ENCODE results near the gene LYRM7. TPM values are rescaled to one million over a fixed set of nuclear protein-coding genes. Genes with fewer than 3 reads are reported as not detected.

LYRM7 gene
- total RNA-seq, 4 donors from 2014 or later: 5.3 to 9.1 (median 8.1) TPM

DNA sequence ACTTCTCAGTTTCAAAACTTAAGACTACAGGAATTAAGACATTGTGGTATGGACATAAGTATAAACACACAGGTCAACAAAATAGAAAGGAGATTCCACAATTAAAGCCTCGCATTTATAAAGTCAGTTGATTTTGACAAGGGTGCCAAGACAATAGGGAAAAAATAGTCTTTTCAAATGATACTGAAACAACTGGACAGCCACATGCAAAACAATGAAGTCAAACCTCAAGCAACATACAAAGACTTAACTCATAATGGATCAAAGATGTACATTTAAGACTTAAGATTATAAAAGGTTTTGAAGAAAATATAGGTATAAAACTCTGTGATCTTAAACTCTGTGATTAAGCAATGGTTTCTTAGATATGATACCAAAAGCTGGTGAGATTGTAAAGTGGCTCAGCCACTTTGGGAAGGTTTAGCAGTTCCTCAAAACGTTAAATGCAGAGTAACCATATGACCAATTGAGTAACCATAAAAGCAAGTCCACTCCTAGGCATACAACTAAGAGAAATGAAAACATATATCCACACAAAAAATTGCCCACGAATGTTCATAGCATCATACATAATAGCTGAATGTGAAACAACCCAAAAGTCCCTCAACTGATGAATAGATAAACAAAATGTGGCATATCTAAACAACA lies 27.6 kb upstream of the LYRM7 start:
- H3K4me1 ChIP-seq: no peaks in the 10 kb centered on the region
- H3K4me3 ChIP-seq: no peak overlapping the region
- no peak overlapping the region for H3K27ac ChIP-seq (replicated peaks in 1 of 4)
- intact Hi-C loops (cut with DNase I): no loop called here
- WGBS: 58% methylated on average over 3 of the region's 3 CpGs
- no peak for TF ChIP-seq EP300 (IDR thresholded peaks at IDR 0.05)
- TF ChIP-seq, protein P1, sequence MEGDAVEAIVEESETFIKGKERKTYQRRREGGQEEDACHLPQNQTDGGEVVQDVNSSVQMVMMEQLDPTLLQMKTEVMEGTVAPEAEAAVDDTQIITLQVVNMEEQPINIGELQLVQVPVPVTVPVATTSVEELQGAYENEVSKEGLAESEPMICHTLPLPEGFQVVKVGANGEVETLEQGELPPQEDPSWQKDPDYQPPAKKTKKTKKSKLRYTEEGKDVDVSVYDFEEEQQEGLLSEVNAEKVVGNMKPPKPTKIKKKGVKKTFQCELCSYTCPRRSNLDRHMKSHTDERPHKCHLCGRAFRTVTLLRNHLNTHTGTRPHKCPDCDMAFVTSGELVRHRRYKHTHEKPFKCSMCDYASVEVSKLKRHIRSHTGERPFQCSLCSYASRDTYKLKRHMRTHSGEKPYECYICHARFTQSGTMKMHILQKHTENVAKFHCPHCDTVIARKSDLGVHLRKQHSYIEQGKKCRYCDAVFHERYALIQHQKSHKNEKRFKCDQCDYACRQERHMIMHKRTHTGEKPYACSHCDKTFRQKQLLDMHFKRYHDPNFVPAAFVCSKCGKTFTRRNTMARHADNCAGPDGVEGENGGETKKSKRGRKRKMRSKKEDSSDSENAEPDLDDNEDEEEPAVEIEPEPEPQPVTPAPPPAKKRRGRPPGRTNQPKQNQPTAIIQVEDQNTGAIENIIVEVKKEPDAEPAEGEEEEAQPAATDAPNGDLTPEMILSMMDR (IDR thresholded peaks at IDR 0.05): no peak
- H3K27me3 ChIP-seq: no peaks in the 10 kb centered on the region
- no peaks in the 10 kb centered on the region for H3K9me3 ChIP-seq
- no peaks in the 10 kb centered on the region for H3K36me3 ChIP-seq
- DNase-seq (ENCODE audit: extremely low spot score): no peak

- Histone ChIP-seq H3K4me1 (no peaks in the 10 kb centered on the region), H3K9me3 (no peaks in the 10 kb centered on the region), H3K27ac (replicated peaks in 1 of 4) (no peak overlapping the region), H3K36me3 (no peaks in the 10 kb centered on the region), H3K27me3 (no peaks in the 10 kb centered on the region), H3K4me3 (no peak overlapping the region)
- intact Hi-C loops (cut with DNase I): no loop called here
- DNase-seq (ENCODE audit: extremely low spot score): no peak
- TF ChIP-seq EP300 (IDR thresholded peaks at IDR 0.05): no peak
- TF ChIP-seq, protein P1 (IDR thresholded peaks at IDR 0.05): no peak
- TF ChIP-seq POLR2AphosphoS5 (IDR thresholded peaks at IDR 0.05): no peak
- no peak for TF ChIP-seq POLR2A (IDR thresholded peaks at IDR 0.05; ENCODE audit: low read depth)
Observed at GRCh38 chr5:131147258-131147657, 23.5 kb upstream of the LYRM7 start.

GRCh38 chr5:131148835-131149234 lies 21.9 kb upstream of the LYRM7 start:
- H3K27me3 ChIP-seq: no peaks in the 10 kb centered on the region
- no peak overlapping the region for H3K4me3 ChIP-seq
- intact Hi-C loops (cut with DNase I): no loop called here
- no peak for TF ChIP-seq EP300 (IDR thresholded peaks at IDR 0.05)
- DNase-seq (ENCODE audit: extremely low spot score): no peak
- H3K36me3 ChIP-seq: no peaks in the 10 kb centered on the region
- no peak overlapping the region for H3K27ac ChIP-seq (replicated peaks in 1 of 4)
- H3K9me3 ChIP-seq: no peaks in the 10 kb centered on the region
- no peaks in the 10 kb centered on the region for H3K4me1 ChIP-seq
- WGBS: 100% methylated on average over 2 of the region's 2 CpGs

- no peaks in the 10 kb centered on the region for H3K9me3 ChIP-seq
- TF ChIP-seq EP300 (IDR thresholded peaks at IDR 0.05): no peak
- no peaks in the 10 kb centered on the region for H3K4me1 ChIP-seq
- intact Hi-C loops (cut with DNase I): no loop called here
- H3K27ac ChIP-seq (replicated peaks in 1 of 4): no peak overlapping the region
- H3K4me3 ChIP-seq: no peak overlapping the region
- no peak for DNase-seq (ENCODE audit: extremely low spot score)
- 96% methylated on average over 7 of the region's 7 CpGs for WGBS
- no peaks in the 10 kb centered on the region for H3K36me3 ChIP-seq
- no peaks in the 10 kb centered on the region for H3K27me3 ChIP-seq
Observed at GRCh38 chr5:131150408-131150807, 20.3 kb upstream of the LYRM7 start.

- WGBS: 90% methylated on average over 4 of the region's 4 CpGs
- no peak for DNase-seq (ENCODE audit: extremely low spot score)
- Histone ChIP-seq H3K36me3 (peaks cover 0 to 4% (median 0%) of the 10 kb centered on the region in 4 donors), H3K4me1 (no peaks in the 10 kb centered on the region), H3K27me3 (no peaks in the 10 kb centered on the region), H3K27ac (replicated peaks in 1 of 4) (no peak overlapping the region), H3K4me3 (no peak overlapping the region), H3K9me3 (no peaks in the 10 kb centered on the region)
- intact Hi-C loops (cut with DNase I): no loop called here
- TF ChIP-seq, protein P1 (IDR thresholded peaks at IDR 0.05): no peak
- TF ChIP-seq POLR2AphosphoS5 (IDR thresholded peaks at IDR 0.05) (no peak), POLR2A (IDR thresholded peaks at IDR 0.05; ENCODE audit: low read depth) (no peak), EP300 (IDR thresholded peaks at IDR 0.05) (no peak)
Observed at GRCh38 chr5:131151216-131151615, 19.5 kb upstream of the LYRM7 start.

- Histone ChIP-seq H3K27ac (replicated peaks in 1 of 4) (no peak overlapping the region), H3K4me1 (no peaks in the 10 kb centered on the region), H3K4me3 (no peak overlapping the region), H3K27me3 (no peaks in the 10 kb centered on the region), H3K9me3 (no peaks in the 10 kb centered on the region), H3K36me3 (peaks cover 21 to 43% (median 34%) of the 10 kb centered on the region in 4 donors)
- WGBS: 94% methylated on average over 2 of the region's 2 CpGs
- no peak for DNase-seq (ENCODE audit: extremely low spot score)
- no peak for TF ChIP-seq EP300 (IDR thresholded peaks at IDR 0.05)
- intact Hi-C loops (cut with DNase I): no loop called here
Observed at GRCh38 chr5:131156385-131156784, 14.4 kb upstream of the LYRM7 start.

Data from esophagus muscularis mucosa (tissue), 4 donors.